ENCODE measurements around the gene ST6GALNAC1. TPM values are rescaled to one million over a fixed set of nuclear protein-coding genes. Genes with fewer than 3 reads are reported as not detected.

The ST6GALNAC1 gene
- total RNA-seq, 1 donor from 2014 or later, result not detected

DNA sequence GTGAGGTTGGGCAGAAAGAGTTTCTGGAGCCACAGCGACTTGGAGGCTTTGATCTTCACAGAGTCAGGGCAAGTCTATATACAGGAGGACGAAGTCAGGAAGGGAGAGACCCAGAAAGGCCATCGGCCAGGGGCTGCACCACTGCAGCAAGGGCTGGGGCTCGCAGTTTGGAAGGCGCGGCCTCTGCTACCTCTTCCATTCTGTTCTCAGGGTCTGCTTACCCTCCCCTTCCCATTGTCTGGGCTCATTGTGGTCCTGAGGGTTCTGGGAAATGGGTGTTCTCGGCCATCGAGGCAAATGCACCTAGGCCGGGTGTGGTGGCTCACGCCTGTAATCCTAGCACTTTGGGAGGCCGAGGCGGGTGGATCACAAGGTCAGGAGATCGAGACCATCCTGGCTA is 16.0 kb downstream of the ST6GALNAC1 start:
- H3K36me3 Mint-ChIP-seq (ENCODE audit: unreplicated experiment), result no peaks in the 10 kb centered on the region
- no peak overlapping the region for H3K4me3 Mint-ChIP-seq (ENCODE audit: unreplicated experiment)
- DNase-seq (ENCODE audit: extremely low spot score, unreplicated experiment), result no peak
- H3K27me3 Mint-ChIP-seq (ENCODE audit: unreplicated experiment), result peaks cover 8% of the 10 kb centered on the region
- H3K27ac Mint-ChIP-seq (ENCODE audit: unreplicated experiment), result no peak overlapping the region
- H3K9me3 Mint-ChIP-seq (ENCODE audit: unreplicated experiment), result no peaks in the 10 kb centered on the region
- H3K4me1 Mint-ChIP-seq (ENCODE audit: unreplicated experiment), result peaks cover 7% of the 10 kb centered on the region
- TF ChIP-seq, protein P1, sequence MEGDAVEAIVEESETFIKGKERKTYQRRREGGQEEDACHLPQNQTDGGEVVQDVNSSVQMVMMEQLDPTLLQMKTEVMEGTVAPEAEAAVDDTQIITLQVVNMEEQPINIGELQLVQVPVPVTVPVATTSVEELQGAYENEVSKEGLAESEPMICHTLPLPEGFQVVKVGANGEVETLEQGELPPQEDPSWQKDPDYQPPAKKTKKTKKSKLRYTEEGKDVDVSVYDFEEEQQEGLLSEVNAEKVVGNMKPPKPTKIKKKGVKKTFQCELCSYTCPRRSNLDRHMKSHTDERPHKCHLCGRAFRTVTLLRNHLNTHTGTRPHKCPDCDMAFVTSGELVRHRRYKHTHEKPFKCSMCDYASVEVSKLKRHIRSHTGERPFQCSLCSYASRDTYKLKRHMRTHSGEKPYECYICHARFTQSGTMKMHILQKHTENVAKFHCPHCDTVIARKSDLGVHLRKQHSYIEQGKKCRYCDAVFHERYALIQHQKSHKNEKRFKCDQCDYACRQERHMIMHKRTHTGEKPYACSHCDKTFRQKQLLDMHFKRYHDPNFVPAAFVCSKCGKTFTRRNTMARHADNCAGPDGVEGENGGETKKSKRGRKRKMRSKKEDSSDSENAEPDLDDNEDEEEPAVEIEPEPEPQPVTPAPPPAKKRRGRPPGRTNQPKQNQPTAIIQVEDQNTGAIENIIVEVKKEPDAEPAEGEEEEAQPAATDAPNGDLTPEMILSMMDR (IDR thresholded peaks at IDR 0.05), result no peak

- H3K36me3 Mint-ChIP-seq (ENCODE audit: unreplicated experiment), result no peaks in the 10 kb centered on the region
- H3K27me3 Mint-ChIP-seq (ENCODE audit: unreplicated experiment), result peaks cover 8% of the 10 kb centered on the region
- no peak for DNase-seq (ENCODE audit: extremely low spot score, unreplicated experiment)
- TF ChIP-seq, protein P1 (IDR thresholded peaks at IDR 0.05), result no peak
- H3K27ac Mint-ChIP-seq (ENCODE audit: unreplicated experiment), result no peak overlapping the region
- H3K9me3 Mint-ChIP-seq (ENCODE audit: unreplicated experiment), result no peaks in the 10 kb centered on the region
- H3K4me1 Mint-ChIP-seq (ENCODE audit: unreplicated experiment), result peaks cover 7% of the 10 kb centered on the region
- H3K4me3 Mint-ChIP-seq (ENCODE audit: unreplicated experiment), result no peak overlapping the region
These were observed 17.1 kb downstream of the ST6GALNAC1 start for GRCh38 chr17:76626442-76626841.

GRCh38 chr17:76625496-76625895 is 18.1 kb downstream of the ST6GALNAC1 start:
- no peaks in the 10 kb centered on the region for H3K9me3 Mint-ChIP-seq (ENCODE audit: unreplicated experiment)
- H3K4me3 Mint-ChIP-seq (ENCODE audit: unreplicated experiment), result no peak overlapping the region
- no peaks in the 10 kb centered on the region for H3K36me3 Mint-ChIP-seq (ENCODE audit: unreplicated experiment)
- TF ChIP-seq, protein P1 (IDR thresholded peaks at IDR 0.05), result no peak
- no peak overlapping the region for H3K27ac Mint-ChIP-seq (ENCODE audit: unreplicated experiment)
- H3K4me1 Mint-ChIP-seq (ENCODE audit: unreplicated experiment), result peaks cover 7% of the 10 kb centered on the region
- no peak for DNase-seq (ENCODE audit: extremely low spot score, unreplicated experiment)
- peaks cover 8% of the 10 kb centered on the region for H3K27me3 Mint-ChIP-seq (ENCODE audit: unreplicated experiment)

GRCh38 chr17:76623271-76624146 is 20.0 kb downstream of the ST6GALNAC1 start:
- Mint-ChIP-seq H3K4me3 (ENCODE audit: unreplicated experiment) (no peak overlapping the region), H3K27me3 (ENCODE audit: unreplicated experiment) (peaks cover 11% of the 10 kb centered on the region), H3K27ac (ENCODE audit: unreplicated experiment) (no peak overlapping the region), H3K36me3 (ENCODE audit: unreplicated experiment) (no peaks in the 10 kb centered on the region), H3K9me3 (ENCODE audit: unreplicated experiment) (no peaks in the 10 kb centered on the region), H3K4me1 (ENCODE audit: unreplicated experiment) (peaks cover 7% of the 10 kb centered on the region)
- DNase-seq (ENCODE audit: extremely low spot score, unreplicated experiment), result peak; percentile 93
- TF ChIP-seq, protein P1 (IDR thresholded peaks at IDR 0.05), result peak; percentile 98

DNA sequence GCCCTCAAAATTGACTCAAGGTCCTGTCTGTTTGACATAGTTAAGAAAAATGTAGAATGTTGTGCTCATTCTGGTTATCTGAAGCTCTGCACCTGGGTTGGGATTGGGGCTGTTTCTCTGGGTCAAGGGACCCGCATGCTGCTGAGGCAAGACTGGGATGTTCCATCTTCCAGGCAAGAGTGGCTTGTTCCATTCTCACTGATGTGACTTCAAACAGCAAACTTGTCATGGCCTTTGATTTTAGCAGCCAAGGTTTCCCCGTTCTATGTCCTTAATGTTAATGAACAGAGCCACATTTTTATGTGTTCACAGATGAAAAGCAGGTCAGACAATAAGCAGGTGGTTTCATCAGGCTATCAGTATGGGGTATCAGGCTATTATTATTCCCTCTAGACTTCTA is 25.7 kb downstream of the ST6GALNAC1 start:
- DNase-seq (ENCODE audit: extremely low spot score, unreplicated experiment), result no peak
- H3K27ac Mint-ChIP-seq (ENCODE audit: unreplicated experiment), result no peak overlapping the region
- H3K4me1 Mint-ChIP-seq (ENCODE audit: unreplicated experiment), result no peaks in the 10 kb centered on the region
- no peaks in the 10 kb centered on the region for H3K36me3 Mint-ChIP-seq (ENCODE audit: unreplicated experiment)
- H3K9me3 Mint-ChIP-seq (ENCODE audit: unreplicated experiment), result no peaks in the 10 kb centered on the region
- H3K4me3 Mint-ChIP-seq (ENCODE audit: unreplicated experiment), result no peak overlapping the region
- H3K27me3 Mint-ChIP-seq (ENCODE audit: unreplicated experiment), result peaks cover 11% of the 10 kb centered on the region
- TF ChIP-seq, protein P1 (IDR thresholded peaks at IDR 0.05), result no peak
